GM23248 (cell line): Measurements from ENCODE around the gene ZBTB45. TPM values are rescaled to one million over a fixed set of nuclear protein-coding genes. Genes with fewer than 3 reads are reported as not detected.

Experiments used
- DNase-seq: peaks from one replicate; pipeline ENCODE4 v3.0.0-alpha.2; 2015
- H2AFZ ChIP-seq: fragments of 200-600 bp; sonication (generic); 2 replicates; pipeline ENCODE4 v1.6.1; 2016; ENCODE audit warnings: antibody characterized with exemption
- H3F3A ChIP-seq: fragments of 200-600 bp; sonication (generic); 2 replicates; pipeline ENCODE4 v1.6.1; 2016; ENCODE audit warnings: mild to moderate bottlenecking, antibody characterized with exemption, mixed run types; ENCODE audit not compliant: insufficient read depth
- H3K27ac ChIP-seq: fragments of 200-600 bp; sonication (generic); 2 replicates; pipeline ENCODE4 v1.5.1; 2016; ENCODE audit warnings: mild to moderate bottlenecking
- H3K27me3 ChIP-seq: fragments of 200-600 bp; sonication (generic); replicated peaks from 2 replicates; pipeline ENCODE4 v1.6.1; 2016; ENCODE audit warnings: mild to moderate bottlenecking; ENCODE audit not compliant: insufficient read depth
- H3K36me3 ChIP-seq: fragments of 200-600 bp; sonication (generic); 2 replicates; pipeline ENCODE4 v1.6.1; 2016; ENCODE audit warnings: low read depth, mild to moderate bottlenecking
- H3K4me1 ChIP-seq: fragments of 200-600 bp; sonication (generic); 2 replicates; pipeline ENCODE4 v1.6.1; 2016; ENCODE audit warnings: mild to moderate bottlenecking; ENCODE audit not compliant: insufficient read depth
- H3K4me2 ChIP-seq: fragments of 200-600 bp; sonication (generic); one replicate; pipeline ENCODE4 v1.6.1; 2016; ENCODE audit warnings: mild to moderate bottlenecking; ENCODE audit not compliant: unreplicated experiment
- H3K4me3 ChIP-seq: fragments of 200-600 bp; sonication (generic); 2 replicates; pipeline ENCODE4 v1.5.1; 2016; ENCODE audit warnings: mild to moderate bottlenecking
- H3K79me2 ChIP-seq: fragments of 200-600 bp; sonication (generic); 2 replicates; pipeline ENCODE4 v1.6.1; 2016; ENCODE audit warnings: mild to moderate bottlenecking; ENCODE audit not compliant: insufficient read depth
- H3K9ac ChIP-seq: fragments of 200-600 bp; sonication (generic); 2 replicates; pipeline ENCODE4 v1.6.1; 2016; ENCODE audit warnings: mild to moderate bottlenecking
- H3K9me2 ChIP-seq: fragments of 200-600 bp; sonication (generic); 2 replicates; pipeline ENCODE4 v1.6.1; 2016; ENCODE audit warnings: mixed run types, mild to moderate bottlenecking, moderate library complexity; ENCODE audit not compliant: insufficient read depth
- H3K9me3 ChIP-seq: fragments of 200-600 bp; sonication (generic); one replicate; pipeline ENCODE4 v1.6.1; 2017; ENCODE audit warnings: low read depth
- H4K20me1 ChIP-seq: fragments of 200-600 bp; sonication (generic); 2 replicates; pipeline ENCODE4 v1.6.0; 2016; ENCODE audit not compliant: insufficient read depth
- EZH2 ChIP-seq: fragments of 200-600 bp; sonication (generic); IDR thresholded peaks from 2 replicates; pipeline ENCODE4 v1.6.1; 2018; ENCODE audit warnings: antibody characterized with exemption, mild to moderate bottlenecking; ENCODE audit not compliant: insufficient read depth, poor library complexity, severe bottlenecking
- EZH2phosphoT487 ChIP-seq: fragments of 200-600 bp; sonication (generic); IDR thresholded peaks from 2 replicates; pipeline ENCODE4 v1.6.1; 2018; ENCODE audit warnings: antibody characterized with exemption, moderate library complexity, mild to moderate bottlenecking, low read depth; ENCODE audit not compliant: insufficient read depth
- WGBS, 2 experiments: methylation state at CpG; one replicate each; pipeline ENCODE4 v1.1.6; 2015 to 2017; ENCODE audit warnings: low lambda C conversion rate in 2 of 2, low coverage in 1 of 2; ENCODE audit errors: missing lambda C conversion rate in 2 of 2; 5-methylcytosine and 5-hydroxymethylcytosine counted together
- in situ Hi-C: fragments of 300-500 bp; cut with MboI; formaldehyde crosslinking; loops from 2 replicates; pipeline ENCODE4 v1.15.0; 2020
- polyA plus RNA-seq: library from polyadenylated mRNA; unstranded; fragments of >200 nt; fragmentation: Nextera tagmentation; extraction: Ambion mirVana; gene quantifications from 2 replicates; pipeline ENCODE4 v1.2.1, GENCODE V29; 2016
- total RNA-seq: library from RNA; depleted of rRNA; stranded (reverse); fragments of >200 nt; shearing (Covaris generic); gene quantifications from 2 replicates; pipeline ENCODE4 v1.2.3, GENCODE V29; 2014

The ZBTB45 gene
- total and polyA plus RNA-seq, 2 experiments from 2014 or later, result 9.0 to 16.0 TPM

DNA sequence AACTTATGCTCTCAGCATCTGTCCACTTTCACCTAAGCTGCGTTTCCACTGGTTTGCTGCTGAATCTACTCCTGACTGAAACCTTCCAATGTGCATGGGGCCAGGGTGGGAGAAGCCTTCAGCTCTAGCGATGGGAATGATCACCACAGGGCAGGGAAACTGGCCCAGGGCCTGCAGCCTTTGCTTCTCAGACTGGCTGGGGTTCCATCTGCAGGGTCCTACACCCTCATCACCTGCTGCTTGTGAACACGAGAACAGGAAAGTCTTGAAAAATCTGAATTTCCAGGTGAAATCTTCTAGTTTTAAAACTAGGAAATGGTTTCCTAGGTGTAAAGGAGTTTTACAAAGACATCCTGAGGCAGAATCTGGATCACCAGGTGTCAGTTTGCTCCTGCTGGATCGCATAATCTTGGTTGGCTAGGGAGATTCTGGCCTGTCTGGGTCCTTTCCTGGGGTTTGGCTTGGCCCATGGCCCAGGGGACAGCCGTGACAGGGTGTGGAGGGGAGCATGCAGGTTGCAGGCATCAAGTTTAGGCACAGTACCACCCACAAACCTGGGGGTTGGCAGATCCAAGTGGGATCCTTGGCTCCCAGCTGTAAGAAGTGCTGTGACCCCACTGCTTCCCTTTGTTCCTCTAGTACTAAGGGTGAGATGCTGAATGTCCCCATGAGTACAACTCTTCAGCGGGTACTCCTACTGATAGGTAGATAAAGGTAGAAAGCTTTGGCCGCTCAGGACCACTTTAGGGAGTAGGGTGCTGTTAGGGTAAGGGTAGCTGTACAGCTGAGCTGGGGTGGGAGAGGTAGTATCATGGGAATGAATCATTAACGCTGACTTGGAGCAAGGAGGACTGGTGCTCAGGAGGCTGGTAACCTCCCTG is 40.6 kb upstream of the ZBTB45 start:
- peak overlapping the region; percentile 74 for H2AFZ ChIP-seq
- no peaks in the 10 kb centered on the region for H3K9me3 ChIP-seq
- peak overlapping the region; percentile 83 for H3K4me3 ChIP-seq
- in situ Hi-C loops, result no loop called here
- H3K4me1 ChIP-seq, result peaks cover 25% of the 10 kb centered on the region
- H3F3A ChIP-seq, result peaks cover 34% of the 10 kb centered on the region
- no peaks in the 10 kb centered on the region for H3K9me2 ChIP-seq
- peak overlapping the region; percentile 96 for H3K9ac ChIP-seq
- H3K79me2 ChIP-seq, result peaks cover 29% of the 10 kb centered on the region
- peak; percentile 30 for DNase-seq
- TF ChIP-seq EZH2phosphoT487 (no peak), EZH2 (no peak)
- no peaks in the 10 kb centered on the region for H3K27me3 ChIP-seq
- peak overlapping the region; percentile 96 for H3K27ac ChIP-seq
- peaks cover 3% of the 10 kb centered on the region; the same call in 1 of the 2 replicates for H3K36me3 ChIP-seq
- 64 to 70% methylated on average over 8 of the region's 8 CpGs for WGBS, 2 experiments
- no peaks in the 10 kb centered on the region for H4K20me1 ChIP-seq
- peak overlapping the region; percentile 91 for H3K4me2 ChIP-seq

DNA sequence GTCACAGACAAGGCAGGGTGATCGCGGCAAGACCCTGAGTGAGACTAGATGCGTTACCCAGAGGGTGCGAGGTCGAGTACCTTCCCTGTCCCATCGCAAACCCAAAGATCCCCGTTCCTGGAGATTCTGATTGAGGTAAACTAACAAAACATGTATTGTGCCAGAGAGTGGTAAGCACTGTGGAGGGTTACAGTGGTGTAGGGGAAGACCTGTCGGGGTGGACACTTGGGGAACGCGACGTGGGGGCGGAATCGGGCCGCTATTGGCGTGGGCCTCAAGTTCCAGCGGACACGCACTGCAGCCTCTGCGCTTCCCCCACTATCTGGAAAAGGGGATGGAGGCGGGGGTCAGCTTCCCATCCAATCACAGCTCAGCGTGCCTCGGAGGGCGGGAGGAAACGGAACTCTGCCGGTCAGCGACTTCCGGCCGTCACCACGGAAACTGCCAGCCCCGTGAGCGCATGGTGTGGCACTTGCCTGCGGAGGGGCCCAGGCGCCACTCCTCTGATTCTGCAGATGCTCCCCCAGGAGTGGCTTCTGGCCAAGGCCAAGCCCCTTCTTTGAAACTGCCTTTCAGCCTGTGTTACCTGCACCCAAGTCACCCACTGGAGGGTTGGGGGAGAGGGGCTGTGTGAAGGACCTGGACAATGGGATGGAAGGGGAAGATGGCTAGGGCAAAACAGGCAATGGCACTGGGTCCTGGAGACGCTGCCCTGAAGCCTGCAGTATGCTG is 39.8 kb upstream of the ZBTB45 start:
- Histone ChIP-seq H3K9ac (peak overlapping the region; percentile 96), H3K4me1 (peaks cover 26% of the 10 kb centered on the region), H3K4me3 (peak overlapping the region; percentile 83), H3K36me3 (peaks cover 3% of the 10 kb centered on the region; the same call in 1 of the 2 replicates), H3K27ac (peak overlapping the region; percentile 96), H3K9me3 (no peaks in the 10 kb centered on the region), H3K4me2 (peak overlapping the region; percentile 91), H4K20me1 (no peaks in the 10 kb centered on the region), H3K27me3 (no peaks in the 10 kb centered on the region), H3F3A (peaks cover 34% of the 10 kb centered on the region), H2AFZ (peak overlapping the region; percentile 74), H3K9me2 (no peaks in the 10 kb centered on the region), H3K79me2 (peaks cover 32% of the 10 kb centered on the region)
- in situ Hi-C loops, result no loop called here
- TF ChIP-seq EZH2phosphoT487, result no peak
- TF ChIP-seq EZH2, result no peak
- peak; percentile 94 for DNase-seq
- WGBS, 2 experiments, result 1 to 2% methylated on average over 29 to 32 of the region's 33 CpGs

DNA sequence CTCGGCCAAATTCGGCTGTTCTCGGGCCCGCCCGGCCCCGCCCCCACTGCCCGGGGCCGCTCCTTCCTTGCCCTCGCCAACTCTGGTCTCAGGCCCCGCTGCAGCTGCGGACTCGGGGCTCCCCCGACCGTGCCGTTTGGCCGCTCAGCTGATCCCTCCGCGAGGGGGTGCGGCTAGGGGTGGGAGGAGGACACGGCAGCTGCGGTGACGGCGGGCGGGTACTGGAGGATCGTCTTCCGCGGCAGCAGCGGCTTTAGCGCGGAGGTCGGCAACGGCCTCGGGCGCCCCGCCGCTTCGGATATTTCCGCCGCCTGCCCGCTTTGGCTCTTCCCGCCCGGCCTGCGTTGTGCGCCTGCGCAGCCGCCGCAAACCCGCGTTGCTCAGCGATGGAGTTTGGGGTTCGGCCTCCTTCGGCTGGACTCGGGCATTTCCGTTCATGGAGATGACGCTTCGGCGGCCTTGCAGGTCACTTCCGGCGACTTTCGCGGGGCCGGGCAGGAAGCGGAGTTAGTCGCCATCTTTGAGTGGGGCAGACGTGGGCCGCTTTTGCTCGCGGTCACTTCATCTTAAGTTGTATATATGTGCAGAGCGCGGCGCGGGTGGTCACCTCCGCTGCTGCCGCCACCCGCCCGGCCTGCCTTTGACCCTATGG is 39.1 kb upstream of the ZBTB45 start:
- peak overlapping the region; percentile 83 for H3K4me3 ChIP-seq
- H3K27me3 ChIP-seq, result no peaks in the 10 kb centered on the region
- 0 to 1% methylated on average over 49 to 59 of the region's 76 CpGs for WGBS, 2 experiments

DNA sequence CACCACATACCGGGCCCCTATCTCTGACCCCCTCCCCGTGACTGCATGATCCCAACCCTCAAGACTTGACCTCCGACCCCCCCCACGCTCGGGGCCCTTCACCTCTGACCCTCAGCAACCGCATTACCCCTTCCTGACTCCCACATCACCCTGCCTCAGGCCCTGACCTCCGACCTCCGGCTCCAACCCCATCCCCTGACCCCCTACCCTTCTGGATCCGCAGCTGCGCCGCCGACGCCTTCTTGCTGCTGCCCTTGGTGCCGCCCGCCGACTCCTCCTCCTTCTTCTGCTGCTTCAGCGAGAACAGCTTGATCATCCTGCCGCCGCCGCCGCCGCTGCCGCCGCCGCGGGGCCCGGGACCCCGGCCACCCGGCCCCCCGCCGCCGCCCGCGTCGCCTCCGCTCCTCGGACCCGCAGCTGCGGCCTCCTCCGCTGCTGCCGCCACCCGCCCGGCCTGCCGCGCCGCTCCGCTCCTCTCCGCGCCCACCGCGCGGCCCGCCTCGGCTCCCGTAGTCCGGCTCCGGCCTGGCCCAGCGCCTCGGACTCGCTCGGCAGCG is 38.5 kb upstream of the ZBTB45 start, which contains the start of gene UBE2M:
UBE2M (minus strand) TSS at position 546 of the 557 bp plus-strand sequence; CDS start at position 316, 230 bp downstream.
- H2AFZ ChIP-seq, result peak within 1 kb of the TSS; percentile 74
- H3K9me3 ChIP-seq, result no peaks in the 10 kb centered on the region
- no peaks in the 10 kb centered on the region for H4K20me1 ChIP-seq
- H3K36me3 ChIP-seq, result peaks cover 3% of the 10 kb centered on the region; the same call in 1 of the 2 replicates
- peaks cover 30% of the 10 kb centered on the region for H3K4me1 ChIP-seq
- H3K79me2 ChIP-seq, result peaks cover 45% of the 10 kb centered on the region
- H3F3A ChIP-seq, result peaks cover 34% of the 10 kb centered on the region
- in situ Hi-C loops, result no loop called here
- H3K9me2 ChIP-seq, result no peaks in the 10 kb centered on the region
- H3K27ac ChIP-seq, result peak within 1 kb of the TSS; percentile 96
- peak within 1 kb of the TSS; percentile 83 for H3K4me3 ChIP-seq
- 0 to 1% methylated on average over 11 to 61 of the region's 62 CpGs for WGBS, 2 experiments
- H3K27me3 ChIP-seq, result no peaks in the 10 kb centered on the region
- no peak for TF ChIP-seq EZH2phosphoT487
- no peak for TF ChIP-seq EZH2
- peak within 1 kb of the TSS; percentile 91 for H3K4me2 ChIP-seq
- peak; percentile 77 for DNase-seq
- H3K9ac ChIP-seq, result peak within 1 kb of the TSS; percentile 96

More for the DNA sequence above, 39.1 kb upstream of the ZBTB45 start:
- no peaks in the 10 kb centered on the region for H3K9me3 ChIP-seq
- peak overlapping the region; percentile 96 for H3K9ac ChIP-seq
- peaks cover 39% of the 10 kb centered on the region for H3K79me2 ChIP-seq
- no peaks in the 10 kb centered on the region for H3K9me2 ChIP-seq
- peaks cover 32% of the 10 kb centered on the region for H3K4me1 ChIP-seq
- peak overlapping the region; percentile 91 for H3K4me2 ChIP-seq
- peak overlapping the region; percentile 74 for H2AFZ ChIP-seq
- DNase-seq, result peak; percentile 99
- TF ChIP-seq EZH2phosphoT487 (no peak), EZH2 (no peak)
- H3K27ac ChIP-seq, result peak overlapping the region; percentile 96
- in situ Hi-C loops, result no loop called here
- H3K36me3 ChIP-seq, result peaks cover 3% of the 10 kb centered on the region; the same call in 1 of the 2 replicates
- peaks cover 34% of the 10 kb centered on the region for H3F3A ChIP-seq
- no peaks in the 10 kb centered on the region for H4K20me1 ChIP-seq
